Measurements from ENCODE around the gene TEX26. TPM values are rescaled to one million over a fixed set of nuclear protein-coding genes. Genes with fewer than 3 reads are reported as not detected.
"Not testable (repeated sequence)": the region's sequence is repeated elsewhere in the genome, so short reads cannot be mapped to it uniquely, and the experiment has no call there.

Gene TEX26
- total RNA-seq, 1 experiment from 2014 or later: not detected

DNA sequence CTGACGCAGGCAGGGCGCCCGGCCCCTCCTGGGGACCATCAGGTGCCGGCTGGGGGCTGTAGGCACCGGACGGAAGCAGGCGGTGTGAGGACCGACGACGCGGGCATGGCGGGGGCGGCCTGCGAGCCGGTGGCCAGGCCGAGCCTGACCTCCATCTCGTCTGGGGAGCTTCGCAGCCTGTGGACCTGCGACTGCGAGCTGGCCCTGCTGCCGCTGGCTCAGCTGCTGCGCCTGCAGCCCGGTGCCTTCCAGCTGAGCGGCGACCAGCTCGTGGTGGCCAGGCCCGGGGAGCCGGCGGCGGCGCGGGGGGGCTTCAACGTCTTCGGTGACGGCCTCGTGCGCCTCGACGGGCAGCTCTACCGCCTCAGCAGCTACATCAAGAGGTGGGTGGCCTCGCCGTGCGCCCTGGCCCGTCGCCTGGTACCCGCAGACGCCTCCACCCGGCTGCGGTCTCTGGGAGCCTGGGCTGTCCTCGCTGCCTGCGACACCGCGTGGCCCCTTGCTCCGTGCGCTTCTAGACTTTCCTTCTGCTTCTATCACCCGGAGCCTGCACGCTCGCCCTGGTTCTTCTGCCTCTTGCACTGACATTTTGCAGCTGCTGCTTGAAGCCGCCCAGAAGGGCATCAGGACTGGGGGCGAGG is 25.9 kb upstream of the TEX26 start:
- H3K9me3 ChIP-seq (replicated peaks): no peaks in the 10 kb centered on the region
- no peak overlapping the region for H3K27ac ChIP-seq
- no peaks in the 10 kb centered on the region for H3K36me3 ChIP-seq
- no peaks in the 10 kb centered on the region for H3K27me3 ChIP-seq (replicated peaks)
- peaks cover 23% of the 10 kb centered on the region for H3K4me1 ChIP-seq (replicated peaks)
- no peak overlapping the region for H3K4me3 ChIP-seq
- no peak for DNase-seq (ENCODE audit: low read depth in 1 of 2, low spot score in 2 of 2)

DNA sequence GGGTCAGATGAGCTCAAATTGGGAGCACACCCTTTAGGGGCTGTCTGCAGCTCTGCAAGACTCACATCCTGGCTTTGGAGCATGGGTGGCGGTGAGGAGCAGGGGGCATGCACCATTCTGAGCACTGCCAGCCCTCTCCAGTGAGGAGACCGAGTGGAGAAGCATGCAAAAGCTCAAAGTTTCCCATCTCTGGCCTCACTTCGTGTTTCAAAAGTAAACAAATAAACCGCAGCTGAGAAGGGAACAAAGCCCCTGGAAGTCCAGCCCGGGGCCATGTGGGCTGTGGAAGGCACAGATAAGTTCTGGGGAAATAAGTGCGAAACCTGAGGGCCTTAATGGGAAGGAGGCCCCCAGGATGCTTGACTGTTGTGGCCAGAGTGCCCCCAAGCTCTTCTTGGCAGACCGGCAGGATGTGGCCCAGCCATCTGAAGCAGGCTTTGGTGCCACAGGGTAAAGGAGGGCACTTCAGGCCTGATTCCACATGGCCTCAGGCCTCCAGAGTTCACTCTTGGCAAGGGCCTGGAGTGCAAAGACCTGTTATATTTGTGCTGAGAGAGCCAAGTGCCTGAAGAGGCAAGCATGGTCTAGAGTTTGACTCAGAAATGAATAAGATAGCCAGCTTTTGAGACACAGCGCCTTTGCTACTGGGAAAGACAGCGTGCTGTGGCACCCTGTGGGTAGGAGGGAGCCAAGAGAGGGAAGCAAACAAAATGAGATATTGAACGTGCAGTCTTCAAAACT is 25.2 kb upstream of the TEX26 start:
- Histone ChIP-seq H3K27ac (peak overlapping the region; percentile 39; the same call in 1 of the 2 replicates), H3K36me3 (no peaks in the 10 kb centered on the region), H3K4me3 (no peak overlapping the region), H3K9me3 (replicated peaks) (no peaks in the 10 kb centered on the region), H3K4me1 (replicated peaks) (peaks cover 23% of the 10 kb centered on the region), H3K27me3 (replicated peaks) (no peaks in the 10 kb centered on the region)
- DNase-seq (ENCODE audit: low read depth in 1 of 2, low spot score in 2 of 2): peak; percentile 70 to 81

DNA sequence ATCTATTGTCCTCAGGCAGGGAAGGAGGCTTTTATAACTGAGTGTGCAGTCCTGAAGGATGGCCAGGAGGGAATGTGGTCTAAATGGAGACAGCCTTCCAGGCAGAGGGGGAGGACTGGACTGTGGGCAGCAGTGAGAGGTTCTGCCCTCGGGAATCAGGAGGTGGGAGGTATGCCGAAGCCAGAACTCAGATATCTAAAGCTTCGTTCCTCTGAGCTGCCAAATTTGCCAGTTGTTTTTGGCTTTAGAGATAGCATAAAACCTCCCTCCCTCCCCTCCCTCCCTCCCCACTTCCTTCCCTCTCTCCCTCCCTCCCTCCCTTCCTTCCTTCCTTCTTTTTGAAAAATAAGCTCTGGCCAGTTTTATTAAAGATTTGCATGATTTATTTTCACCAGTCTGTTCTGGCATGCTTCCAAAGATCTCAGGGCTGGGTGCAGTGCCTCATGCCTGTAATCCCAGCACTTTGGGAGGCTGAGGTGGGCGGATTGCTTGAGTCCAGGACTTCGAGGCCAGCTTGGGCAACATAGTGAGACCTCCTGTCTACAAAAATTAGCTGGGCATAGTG is 24.0 kb upstream of the TEX26 start:
- DNase-seq (ENCODE audit: low read depth in 1 of 2, low spot score in 2 of 2): no peak
- no peaks in the 10 kb centered on the region for H3K9me3 ChIP-seq (replicated peaks)
- H3K27me3 ChIP-seq (replicated peaks): no peaks in the 10 kb centered on the region
- no peak overlapping the region for H3K27ac ChIP-seq
- no peak overlapping the region for H3K4me3 ChIP-seq
- H3K36me3 ChIP-seq: no peaks in the 10 kb centered on the region
- H3K4me1 ChIP-seq (replicated peaks): peaks cover 23% of the 10 kb centered on the region

DNA sequence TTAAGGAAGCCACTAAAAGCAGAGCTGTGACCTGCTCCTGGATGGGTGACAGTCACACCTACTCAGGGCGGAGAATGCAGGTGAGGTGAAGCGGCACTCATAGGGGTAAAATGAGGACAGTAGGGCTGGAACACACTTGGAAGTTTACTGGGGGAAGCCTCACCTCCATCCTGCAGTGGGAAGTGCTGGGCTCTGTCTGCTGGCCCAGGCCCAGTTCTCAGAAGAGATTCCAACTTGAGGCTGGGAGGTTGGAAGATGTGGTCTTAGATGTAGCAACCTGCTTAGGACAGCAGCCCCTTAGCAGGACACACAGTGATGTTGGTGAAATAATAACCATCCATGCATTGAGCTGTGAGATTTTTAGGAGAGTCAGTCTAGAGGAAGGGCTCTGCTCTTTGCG is 21.8 kb upstream of the TEX26 start:
- Histone ChIP-seq H3K36me3 (no peaks in the 10 kb centered on the region), H3K4me1 (replicated peaks) (peaks cover 23% of the 10 kb centered on the region), H3K4me3 (no peak overlapping the region), H3K27me3 (replicated peaks) (no peaks in the 10 kb centered on the region), H3K9me3 (replicated peaks) (no peaks in the 10 kb centered on the region), H3K27ac (no peak overlapping the region)
- no peak for DNase-seq (ENCODE audit: low read depth in 1 of 2, low spot score in 2 of 2)

DNA sequence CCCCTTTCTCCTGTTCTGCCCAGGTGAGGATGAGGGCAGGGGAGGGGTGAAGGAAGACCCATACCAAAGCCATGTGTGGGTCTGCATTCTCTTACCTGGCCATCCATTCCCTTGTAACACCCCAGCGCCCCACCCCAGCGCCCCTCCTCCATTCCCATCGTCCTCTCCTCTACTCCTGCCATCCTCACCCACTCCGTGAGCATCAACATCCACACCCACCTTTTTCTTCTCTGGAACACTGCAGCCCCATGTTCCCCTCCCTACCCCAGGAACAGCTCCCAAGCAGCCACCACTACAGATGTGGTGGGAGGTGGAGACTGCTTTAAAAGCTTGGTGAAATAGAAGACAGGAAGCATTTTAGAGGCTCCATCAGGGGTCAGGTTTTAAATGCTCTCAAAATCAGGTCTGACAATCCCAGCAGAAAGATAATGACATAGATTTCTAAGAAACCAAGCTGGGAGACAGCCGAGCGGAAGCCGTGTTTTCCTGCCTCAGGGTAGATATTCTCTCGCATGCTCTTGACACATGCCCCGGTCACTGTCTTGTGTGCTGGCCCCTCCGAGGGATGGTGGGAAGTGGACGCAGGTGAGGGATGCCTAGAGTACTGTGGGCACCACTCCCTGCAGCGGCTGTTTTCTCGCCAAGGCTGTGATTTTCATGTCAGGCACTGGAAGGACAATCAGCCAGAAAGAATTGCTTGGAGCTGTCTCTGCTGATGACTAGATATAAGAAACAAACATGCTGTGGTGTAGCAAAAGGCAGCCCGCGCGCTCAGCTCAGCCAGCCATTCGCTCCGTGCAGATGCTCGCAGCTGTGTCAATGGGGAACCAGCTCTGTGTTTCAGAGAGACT is 16.5 kb upstream of the TEX26 start:
- Histone ChIP-seq H3K36me3 (no peaks in the 10 kb centered on the region), H3K4me1 (replicated peaks) (no peaks in the 10 kb centered on the region), H3K27me3 (replicated peaks) (no peaks in the 10 kb centered on the region), H3K4me3 (no peak overlapping the region), H3K27ac (no peak overlapping the region), H3K9me3 (replicated peaks) (no peaks in the 10 kb centered on the region)
- DNase-seq (ENCODE audit: low read depth in 1 of 2, low spot score in 2 of 2): no peak

DNA sequence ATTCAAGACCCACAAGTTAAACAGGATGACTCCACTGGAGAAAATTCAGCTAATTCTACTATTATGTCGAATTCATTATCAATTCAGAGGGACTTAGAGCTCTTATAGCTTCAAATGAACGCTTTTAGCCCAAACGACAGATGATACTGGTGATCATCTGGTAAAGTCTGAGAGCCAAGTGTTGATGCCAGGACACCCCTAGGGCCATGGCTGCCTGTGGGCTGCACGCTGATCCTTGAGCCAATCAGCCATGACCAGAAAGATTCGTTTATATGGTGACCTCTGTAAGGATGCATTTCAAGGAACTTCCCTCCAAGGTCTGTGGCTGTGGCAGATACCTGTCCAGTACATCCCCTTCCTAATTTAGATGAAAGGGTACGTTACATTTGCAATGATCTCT is 15.5 kb upstream of the TEX26 start:
- no peaks in the 10 kb centered on the region for H3K27me3 ChIP-seq (replicated peaks)

DNA sequence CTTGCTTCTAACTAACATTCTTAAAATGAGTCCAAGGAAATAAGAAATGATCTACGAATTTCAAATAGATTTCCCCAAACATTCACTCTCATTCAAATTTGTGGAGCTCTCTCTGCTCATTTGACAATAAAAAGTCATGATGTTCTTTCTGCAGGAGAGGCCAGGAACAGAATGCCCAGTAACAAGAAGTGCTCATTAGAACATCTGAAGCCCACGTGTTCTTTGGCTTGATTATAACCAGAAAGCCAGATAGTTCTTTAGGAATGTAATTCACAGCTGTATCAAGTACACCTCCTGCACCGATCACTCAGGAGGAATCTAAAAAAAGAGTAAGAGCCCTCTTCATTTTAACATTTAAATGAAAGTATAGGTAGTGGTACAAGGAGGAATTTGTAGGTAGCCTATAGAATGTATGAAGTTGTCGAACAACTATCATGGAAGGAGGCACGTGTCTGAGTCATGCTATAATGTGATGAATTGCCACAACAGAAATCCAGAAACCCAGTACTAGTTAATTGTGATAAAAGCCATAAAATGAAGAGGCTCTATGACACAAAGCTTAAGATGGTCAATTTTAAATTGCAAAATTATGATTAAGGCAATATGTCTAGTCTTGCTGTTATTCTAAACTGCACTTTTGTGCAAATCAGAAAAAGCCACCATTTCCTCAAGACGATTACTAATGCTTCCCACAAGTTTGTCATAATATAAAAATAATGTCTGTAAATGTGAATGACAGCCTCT is 13.6 kb upstream of the TEX26 start:
- no peak overlapping the region for H3K4me3 ChIP-seq
- DNase-seq (ENCODE audit: low read depth in 1 of 2, low spot score in 2 of 2): no peak
- H3K27me3 ChIP-seq (replicated peaks): no peaks in the 10 kb centered on the region
- H3K27ac ChIP-seq: no peak overlapping the region
- H3K36me3 ChIP-seq: no peaks in the 10 kb centered on the region
- H3K4me1 ChIP-seq (replicated peaks): no peaks in the 10 kb centered on the region
- H3K9me3 ChIP-seq (replicated peaks): no peaks in the 10 kb centered on the region

More for the DNA sequence above, 15.5 kb upstream of the TEX26 start:
- Histone ChIP-seq H3K4me1 (replicated peaks) (no peaks in the 10 kb centered on the region), H3K9me3 (replicated peaks) (no peaks in the 10 kb centered on the region), H3K36me3 (no peaks in the 10 kb centered on the region), H3K27ac (no peak overlapping the region), H3K4me3 (no peak overlapping the region)
- DNase-seq (ENCODE audit: low read depth in 1 of 2, low spot score in 2 of 2): no peak

DNA sequence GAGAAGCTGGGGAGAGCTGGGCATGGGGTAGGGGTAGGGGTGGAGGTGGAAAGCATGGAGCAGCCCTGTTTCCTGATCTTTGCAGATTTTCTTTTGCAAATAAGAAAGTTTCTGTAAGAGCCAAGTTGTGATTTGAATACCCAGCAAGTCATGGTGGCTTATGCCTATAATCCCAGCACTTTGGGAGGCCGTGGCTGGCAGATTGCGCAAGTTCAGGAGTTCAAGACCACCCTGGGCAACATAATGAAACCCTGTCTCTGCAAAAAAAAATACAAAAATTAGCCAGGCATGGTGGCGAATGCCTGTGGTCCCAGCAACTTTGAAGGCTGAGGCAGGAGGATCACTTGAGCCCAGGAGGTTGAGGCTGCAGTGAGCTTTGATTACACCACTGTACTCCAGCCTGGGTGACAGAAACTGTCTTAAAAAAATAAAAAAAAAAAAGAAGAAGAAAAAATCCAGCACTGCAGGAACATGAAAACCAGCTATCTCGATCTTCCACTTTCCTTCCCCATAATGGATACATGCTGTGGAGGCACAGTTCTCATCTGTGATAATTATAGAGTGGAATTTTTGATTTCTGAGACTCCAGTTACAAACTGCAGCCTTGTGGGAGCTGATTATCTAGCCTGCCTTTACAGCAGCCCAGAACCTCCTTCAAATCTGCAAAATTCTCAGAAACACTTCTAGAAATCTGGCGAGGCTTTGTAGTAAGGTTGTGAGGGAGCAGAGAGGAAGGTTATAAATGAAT is 12.1 kb upstream of the TEX26 start:
- Histone ChIP-seq H3K27ac (no peak overlapping the region), H3K4me3 (no peak overlapping the region), H3K4me1 (replicated peaks) (no peaks in the 10 kb centered on the region), H3K36me3 (no peaks in the 10 kb centered on the region), H3K27me3 (replicated peaks) (no peaks in the 10 kb centered on the region), H3K9me3 (replicated peaks) (no peaks in the 10 kb centered on the region)
- no peak for DNase-seq (ENCODE audit: low read depth in 1 of 2, low spot score in 2 of 2)

DNA sequence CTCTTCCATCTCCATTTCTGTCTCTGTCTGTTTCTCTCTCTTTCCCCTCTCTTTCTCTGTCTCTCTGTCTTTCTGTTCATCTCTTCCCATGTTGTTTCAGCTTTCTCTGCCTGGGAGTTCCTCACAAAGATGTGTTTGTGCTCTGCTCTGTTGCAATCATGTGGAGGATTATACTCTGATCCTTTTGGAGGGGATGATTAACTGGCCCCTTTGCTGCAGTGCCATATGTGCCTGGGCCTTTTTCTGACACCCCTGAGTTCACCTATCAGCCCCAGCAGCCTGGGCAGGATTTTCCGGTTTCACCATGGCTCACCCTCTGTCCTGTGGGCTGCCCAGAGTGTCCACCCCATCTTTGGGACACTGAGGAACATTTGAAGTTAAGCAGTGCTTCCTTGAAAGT is 9.0 kb upstream of the TEX26 start:
- H3K4me3 ChIP-seq: no peak overlapping the region
- H3K9me3 ChIP-seq (replicated peaks): no peaks in the 10 kb centered on the region
- DNase-seq (ENCODE audit: low read depth in 1 of 2, low spot score in 2 of 2): no peak
- H3K27ac ChIP-seq: no peak overlapping the region
- no peaks in the 10 kb centered on the region for H3K27me3 ChIP-seq (replicated peaks)
- no peaks in the 10 kb centered on the region for H3K36me3 ChIP-seq
- peaks cover 6% of the 10 kb centered on the region for H3K4me1 ChIP-seq (replicated peaks)

DNA sequence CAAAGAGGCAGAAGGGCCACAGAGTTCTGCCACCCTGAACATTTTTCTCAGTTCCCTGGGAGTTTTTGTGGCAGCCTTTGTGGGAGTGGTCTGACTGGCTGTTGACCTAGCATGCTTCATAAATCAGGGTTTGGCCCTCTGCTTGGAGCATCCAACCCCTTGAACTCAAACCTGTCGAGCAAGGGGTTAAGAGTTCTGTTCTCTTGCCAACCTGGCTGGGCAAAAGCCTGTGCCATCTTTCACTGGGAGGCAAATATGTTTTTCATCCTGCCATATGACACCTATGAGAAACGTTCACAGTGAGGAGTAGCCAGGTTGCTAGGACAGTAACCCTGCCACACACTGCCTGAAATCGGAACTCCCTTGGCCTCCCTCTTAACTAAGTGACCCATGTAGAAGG is 7.7 kb upstream of the TEX26 start:
- H3K36me3 ChIP-seq: no peaks in the 10 kb centered on the region
- no peak overlapping the region for H3K4me3 ChIP-seq
- peaks cover 6% of the 10 kb centered on the region for H3K4me1 ChIP-seq (replicated peaks)
- H3K27me3 ChIP-seq (replicated peaks): no peaks in the 10 kb centered on the region
- DNase-seq (ENCODE audit: low read depth in 1 of 2, low spot score in 2 of 2): no peak
- no peak overlapping the region for H3K27ac ChIP-seq
- no peaks in the 10 kb centered on the region for H3K9me3 ChIP-seq (replicated peaks)

DNA sequence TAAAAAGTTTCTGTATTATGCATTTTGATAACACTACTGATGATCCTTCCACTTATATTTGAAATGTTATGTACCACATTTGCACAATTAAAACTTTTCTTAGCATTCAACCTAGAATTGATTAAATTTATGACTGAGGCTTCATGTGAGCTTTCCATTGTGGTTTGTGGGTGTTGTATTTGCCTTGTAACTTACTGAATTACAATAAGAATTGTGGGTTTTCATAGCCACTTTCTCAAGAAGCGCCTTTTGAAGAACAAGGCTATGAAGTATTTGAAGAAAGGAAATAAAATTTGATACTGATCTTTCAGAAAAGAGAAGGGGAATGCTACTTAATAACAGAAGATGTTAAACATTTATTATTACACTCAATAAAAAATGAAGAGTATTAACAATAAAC is 7.0 kb upstream of the TEX26 start:
- Histone ChIP-seq H3K27me3 (replicated peaks) (no peaks in the 10 kb centered on the region), H3K4me3 (no peak overlapping the region), H3K36me3 (no peaks in the 10 kb centered on the region), H3K27ac (no peak overlapping the region), H3K9me3 (replicated peaks) (no peaks in the 10 kb centered on the region), H3K4me1 (replicated peaks) (peaks cover 6% of the 10 kb centered on the region)
- DNase-seq (ENCODE audit: low read depth in 1 of 2, low spot score in 2 of 2): no peak

DNA sequence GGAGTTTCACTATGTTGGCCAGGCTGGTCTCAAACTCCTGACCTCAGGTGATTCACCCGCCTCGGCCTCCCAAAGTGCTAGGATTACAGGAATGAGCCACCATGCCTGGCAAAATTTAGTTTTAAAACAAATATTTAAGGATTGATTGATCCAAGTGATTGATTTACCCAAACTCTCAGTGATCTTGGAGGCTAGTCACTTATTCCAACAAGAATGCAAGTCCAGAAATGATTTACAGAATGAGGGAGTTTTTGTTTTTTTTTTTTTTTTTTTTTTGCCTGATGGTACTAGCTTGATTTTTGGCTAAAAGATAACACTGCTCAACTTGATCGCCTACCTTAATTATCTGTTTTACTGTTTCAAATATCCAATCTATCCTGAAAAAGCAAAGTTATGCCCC is 5.7 kb upstream of the TEX26 start:
- DNase-seq (ENCODE audit: low read depth in 1 of 2, low spot score in 2 of 2): no peak
- H3K27me3 ChIP-seq (replicated peaks): no peaks in the 10 kb centered on the region
- H3K4me3 ChIP-seq: no peak overlapping the region
- no peak overlapping the region for H3K27ac ChIP-seq
- peaks cover 6% of the 10 kb centered on the region for H3K4me1 ChIP-seq (replicated peaks)
- no peaks in the 10 kb centered on the region for H3K36me3 ChIP-seq
- H3K9me3 ChIP-seq (replicated peaks): no peaks in the 10 kb centered on the region

DNA sequence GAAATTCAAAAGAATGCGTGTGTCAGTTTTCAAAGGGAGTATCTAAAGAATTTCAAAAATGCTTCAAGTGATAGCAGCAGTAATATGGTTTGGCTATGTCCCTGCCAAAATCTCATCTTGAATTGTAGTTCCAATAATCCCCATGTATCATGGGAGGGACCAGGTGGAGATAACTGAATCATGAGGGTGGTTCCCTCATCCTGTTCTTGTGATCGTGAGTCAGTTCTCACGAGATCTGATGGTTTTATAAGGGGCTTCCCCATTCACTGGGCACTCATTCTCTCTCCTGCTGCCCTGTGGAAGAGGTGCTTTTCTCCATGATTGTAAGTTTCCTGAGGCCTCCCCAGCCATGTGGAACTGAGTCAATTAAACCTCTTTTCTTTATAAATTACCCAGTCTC is 5.3 kb upstream of the TEX26 start:
- peak in 1 of 2 experiments; percentile 4 for DNase-seq (ENCODE audit: low read depth in 1 of 2, low spot score in 2 of 2)
- not testable (repeated sequence) for H3K27ac ChIP-seq; H3K4me1 ChIP-seq (replicated peaks); H3K9me3 ChIP-seq (replicated peaks); H3K27me3 ChIP-seq (replicated peaks); H3K36me3 ChIP-seq; H3K4me3 ChIP-seq

Measured in SJSA1 (cell line).